ENCODE data around the gene CEP44.
"Not testable (repeated sequence)": the region's sequence is repeated elsewhere in the genome, so short reads cannot be mapped to it uniquely, and the experiment has no call there.

CEP44 gene

GRCh38 chr4:174279433-174280155 lies 4.1 kb upstream of the CEP44 start:
- DNase-seq (ENCODE audit: low read depth in 2 of 2) = no peak

- no peak for DNase-seq (ENCODE audit: low read depth in 2 of 2)
These were observed 2.5 kb upstream of the CEP44 start for GRCh38 chr4:174281182-174281737.

- no peak for DNase-seq (ENCODE audit: low read depth in 2 of 2)
These were observed 1.8 kb upstream of the CEP44 start for GRCh38 chr4:174281901-174282300.

- peak; percentile 37 to 63 for DNase-seq (ENCODE audit: low read depth in 2 of 2)
These were observed 740 bp upstream of the CEP44 start for GRCh38 chr4:174282836-174283506.

GRCh38 chr4:174284487-174284886 lies 776 bp downstream of the CEP44 start:
- no peak for DNase-seq (ENCODE audit: low read depth in 2 of 2)

GRCh38 chr4:174286870-174287269 lies 3.2 kb downstream of the CEP44 start:
- DNase-seq (ENCODE audit: low read depth in 2 of 2) = no peak

GRCh38 chr4:174292473-174292872 lies 8.8 kb downstream of the CEP44 start:
- DNase-seq (ENCODE audit: low read depth in 2 of 2) = no peak

GRCh38 chr4:174294641-174295040 lies 10.9 kb downstream of the CEP44 start:
- not testable (repeated sequence) for DNase-seq (ENCODE audit: low read depth in 2 of 2)

- not testable (repeated sequence) for DNase-seq (ENCODE audit: low read depth in 2 of 2)
These were observed 11.4 kb downstream of the CEP44 start for GRCh38 chr4:174295142-174295541.

- DNase-seq (ENCODE audit: low read depth in 2 of 2) = no peak
These were observed 20.0 kb downstream of the CEP44 start for GRCh38 chr4:174303687-174304086.

GRCh38 chr4:174304664-174305063 lies 21.0 kb downstream of the CEP44 start:
- DNase-seq (ENCODE audit: low read depth in 2 of 2) = no peak

GRCh38 chr4:174305961-174306360 lies 22.2 kb downstream of the CEP44 start:
- no peak for DNase-seq (ENCODE audit: low read depth in 2 of 2)

GRCh38 chr4:174307694-174308093 lies 24.0 kb downstream of the CEP44 start:
- DNase-seq (ENCODE audit: low read depth in 2 of 2) = no peak

- no peak for DNase-seq (ENCODE audit: low read depth in 2 of 2)
These were observed 29.3 kb downstream of the CEP44 start for GRCh38 chr4:174312993-174313392.

- DNase-seq (ENCODE audit: low read depth in 2 of 2) = no peak
These were observed 30.6 kb downstream of the CEP44 start for GRCh38 chr4:174314274-174314673.

- no peak for DNase-seq (ENCODE audit: low read depth in 2 of 2)
These were observed 31.1 kb downstream of the CEP44 start for GRCh38 chr4:174314770-174315169.

GRCh38 chr4:174316546-174316945 lies 32.8 kb downstream of the CEP44 start:
- DNase-seq (ENCODE audit: low read depth in 2 of 2) = no peak

- no peak for DNase-seq (ENCODE audit: low read depth in 2 of 2)
These were observed 33.2 kb downstream of the CEP44 start for GRCh38 chr4:174316954-174317353.

GRCh38 chr4:174317531-174317930 lies 33.8 kb downstream of the CEP44 start:
- no peak for DNase-seq (ENCODE audit: low read depth in 2 of 2)

- no peak for DNase-seq (ENCODE audit: low read depth in 2 of 2)
These were observed 35.4 kb downstream of the CEP44 start for GRCh38 chr4:174318829-174319764.

- DNase-seq (ENCODE audit: low read depth in 2 of 2) = no peak
These were observed 36.9 kb downstream of the CEP44 start for GRCh38 chr4:174320494-174321199.
